HG02610 (cell line): Measurements from ENCODE around the gene INMT.
"Not testable (repeated sequence)": the region's sequence is repeated elsewhere in the genome, so short reads cannot be mapped to it uniquely, and the experiment has no call there.

ENCODE experiments used
- ATAC-seq: cut with Tn5 transposase; IDR thresholded peaks from one replicate; pipeline ENCODE4 v1.9.1; 2021; ENCODE audit warnings: mild to moderate bottlenecking, moderate library complexity; ENCODE audit not compliant: unreplicated experiment

Gene INMT

GRCh38 chr7:30751696-30752273 lies at the start of gene INMT:
TSS of gene INMT (plus strand) at chr7:30752135. CDS start at chr7:30752151, 16 bp downstream.
- no peak for ATAC-seq

DNA sequence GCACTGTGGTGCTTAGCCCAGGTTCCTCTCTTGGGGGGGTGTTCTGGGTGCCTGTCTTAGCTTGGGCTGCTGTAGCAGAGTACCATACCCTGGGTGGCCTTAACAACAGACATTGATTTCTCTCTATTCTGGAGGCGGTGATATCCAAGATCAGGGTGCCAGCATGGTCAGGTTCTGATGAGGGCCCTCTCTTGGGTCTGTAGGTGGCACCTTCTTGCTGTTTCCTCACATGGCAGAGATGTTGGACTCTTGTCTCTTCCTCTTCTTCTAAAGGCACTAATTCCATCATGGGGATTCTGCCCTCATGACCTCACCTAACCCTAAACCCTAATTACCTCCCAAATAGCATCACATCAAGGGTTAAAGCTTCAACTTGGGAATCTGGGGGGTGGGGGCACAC lies 49.7 kb upstream of the INMT start:
- no peak for ATAC-seq

DNA sequence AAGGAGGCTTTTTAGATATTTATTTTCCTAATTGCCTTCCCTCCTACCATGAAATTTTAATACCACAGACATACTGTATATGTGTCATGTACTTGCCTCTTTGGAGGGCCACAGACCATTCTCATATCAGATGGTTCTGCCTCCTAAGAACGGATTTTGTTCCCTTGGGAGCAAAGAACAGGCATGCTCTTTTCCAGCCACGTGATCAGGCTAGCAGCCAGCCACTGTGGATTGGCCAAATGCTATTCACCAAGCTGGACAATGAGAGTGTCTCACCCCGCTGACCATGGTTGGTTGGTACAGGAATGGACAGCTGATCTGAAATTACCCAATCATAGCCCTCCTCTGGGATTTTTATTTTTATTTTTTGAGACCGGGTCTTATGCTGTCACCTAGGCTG lies 48.2 kb upstream of the INMT start:
- ATAC-seq: no peak

DNA sequence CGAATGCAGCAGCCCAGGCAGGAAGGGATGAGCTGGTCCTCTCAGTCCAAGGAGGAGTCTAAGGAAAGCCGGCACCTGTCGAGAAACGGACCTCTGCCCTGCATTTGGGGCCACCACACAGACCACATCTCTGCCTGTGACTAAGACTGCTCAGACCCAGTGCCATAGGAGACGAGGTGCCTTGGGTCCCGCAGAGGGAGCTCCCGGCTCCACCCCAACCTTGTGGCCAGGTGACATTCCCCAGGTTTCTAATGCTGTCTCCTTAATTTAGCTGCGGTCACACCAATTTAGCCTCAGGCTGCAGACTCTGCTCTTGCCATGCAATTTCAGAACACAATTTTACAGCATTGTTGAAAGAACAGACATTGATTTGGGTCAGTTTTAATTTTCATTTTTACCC lies 46.9 kb upstream of the INMT start:
- no peak for ATAC-seq

- no peak for ATAC-seq
Observed at GRCh38 chr7:30705596-30705995, 46.3 kb upstream of the INMT start.

- ATAC-seq: no peak
Observed at GRCh38 chr7:30706316-30706715, 45.6 kb upstream of the INMT start.

DNA sequence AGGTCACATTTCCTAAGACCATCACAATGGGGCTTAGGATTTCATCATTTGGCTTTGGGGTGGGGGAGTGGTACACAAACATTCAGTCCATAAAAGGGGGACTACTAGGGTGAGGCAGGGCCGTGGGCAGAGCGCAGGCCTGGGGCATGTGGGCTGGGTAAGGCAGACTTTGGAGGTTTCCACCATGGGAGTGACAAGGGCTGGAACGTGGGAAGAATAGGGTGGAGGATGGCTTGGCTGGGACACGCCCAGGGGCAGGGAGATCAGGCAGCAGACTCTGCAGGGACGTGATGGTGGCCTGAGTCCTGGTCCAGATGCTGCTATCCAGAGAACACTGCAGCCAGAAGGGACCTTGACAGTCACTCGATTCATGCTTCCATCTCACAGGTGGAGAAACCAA lies 45.0 kb upstream of the INMT start:
- no peak for ATAC-seq

DNA sequence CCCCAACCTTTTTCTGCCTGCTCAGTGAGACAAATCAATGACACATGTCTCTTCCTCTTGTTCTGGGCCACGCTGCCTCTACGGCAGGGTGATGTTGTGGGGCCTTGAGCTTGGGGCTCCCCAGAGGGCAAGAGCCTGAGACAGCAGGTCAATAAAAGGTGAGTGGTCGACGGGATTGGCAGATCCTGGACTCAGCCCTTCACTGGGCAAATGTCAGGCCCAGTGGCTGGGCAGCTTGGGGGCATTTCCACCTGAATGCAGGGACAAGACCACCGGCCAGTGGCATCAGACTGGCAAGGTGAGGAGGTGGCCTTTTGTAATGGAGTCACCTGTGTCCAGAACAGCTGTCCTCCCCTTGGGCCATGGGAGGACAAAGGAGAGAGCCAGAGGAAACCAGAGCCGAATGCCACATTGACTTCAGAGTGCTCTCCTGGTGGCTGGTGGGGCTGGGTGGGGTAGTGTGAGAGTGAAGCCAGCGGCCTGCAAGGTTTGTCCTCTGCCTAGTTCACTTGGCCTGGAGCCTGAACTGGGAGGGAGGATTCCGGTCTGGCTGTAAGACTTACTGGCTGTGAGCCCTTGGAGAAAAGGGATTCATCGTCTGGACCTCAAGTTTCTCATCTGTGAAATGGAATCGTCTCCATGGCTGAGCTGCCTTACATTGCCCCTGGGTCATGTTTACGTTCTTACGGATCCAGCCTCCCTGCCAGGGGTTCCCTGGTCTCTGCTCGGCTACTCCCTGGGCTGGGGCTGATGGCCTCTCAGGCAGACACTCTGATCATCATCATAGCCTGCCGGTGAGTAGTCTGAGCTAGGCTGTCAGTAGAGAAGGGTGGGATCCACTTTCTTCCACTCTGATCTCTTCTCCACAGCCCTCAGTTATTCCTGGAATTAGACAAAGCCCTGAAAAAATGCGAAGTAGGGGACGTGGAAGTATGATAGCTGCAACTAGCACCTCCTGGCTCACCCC lies 44.3 kb upstream of the INMT start:
- ATAC-seq: no peak

- no peak for ATAC-seq
Observed at GRCh38 chr7:30708412-30708811, 43.5 kb upstream of the INMT start.

- ATAC-seq: no peak
Observed at GRCh38 chr7:30708983-30709382, 43.0 kb upstream of the INMT start.

GRCh38 chr7:30709549-30709948 lies 42.4 kb upstream of the INMT start:
- ATAC-seq: no peak

DNA sequence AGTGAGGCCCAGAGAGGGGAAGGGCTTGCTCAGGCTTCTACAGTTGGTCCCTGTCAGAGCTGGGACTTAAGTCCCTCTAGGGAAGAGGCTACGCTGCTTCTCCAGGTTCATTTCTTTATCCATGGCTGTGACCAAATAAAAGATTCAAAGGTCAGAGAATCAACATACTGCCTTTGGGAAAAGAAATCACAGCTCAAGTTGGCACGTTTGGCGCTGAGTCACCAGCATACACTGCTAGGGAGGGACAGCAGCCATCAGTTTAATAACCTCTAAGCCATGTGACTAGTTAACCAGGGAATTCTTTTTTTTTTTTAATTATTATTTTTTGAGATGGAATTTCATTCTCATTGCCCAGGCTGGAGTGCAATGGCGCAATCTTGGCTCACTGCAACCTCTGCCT lies 41.3 kb upstream of the INMT start:
- ATAC-seq: no peak

- no peak for ATAC-seq
Observed at GRCh38 chr7:30713392-30713791, 38.5 kb upstream of the INMT start.

DNA sequence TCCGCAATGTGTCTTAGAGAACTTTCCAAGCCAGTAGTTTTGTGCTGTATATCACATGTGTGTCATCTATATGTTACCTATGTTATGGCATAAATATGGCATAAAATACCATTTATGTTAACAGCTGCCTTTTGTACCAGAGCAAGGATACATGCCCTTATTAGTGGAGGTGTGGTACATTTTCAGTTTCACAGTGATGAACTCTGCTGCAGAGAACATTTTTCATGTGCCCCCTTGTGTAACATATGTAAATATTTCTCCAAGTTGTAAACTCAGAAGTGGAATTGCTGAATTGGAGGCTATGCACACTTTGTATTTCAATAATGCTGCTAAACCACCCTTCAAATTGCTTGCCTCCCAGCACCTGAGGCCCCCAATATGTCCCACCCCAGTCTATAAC lies 37.8 kb upstream of the INMT start:
- ATAC-seq: no peak

GRCh38 chr7:30717181-30717580 lies 34.8 kb upstream of the INMT start:
- no peak for ATAC-seq

DNA sequence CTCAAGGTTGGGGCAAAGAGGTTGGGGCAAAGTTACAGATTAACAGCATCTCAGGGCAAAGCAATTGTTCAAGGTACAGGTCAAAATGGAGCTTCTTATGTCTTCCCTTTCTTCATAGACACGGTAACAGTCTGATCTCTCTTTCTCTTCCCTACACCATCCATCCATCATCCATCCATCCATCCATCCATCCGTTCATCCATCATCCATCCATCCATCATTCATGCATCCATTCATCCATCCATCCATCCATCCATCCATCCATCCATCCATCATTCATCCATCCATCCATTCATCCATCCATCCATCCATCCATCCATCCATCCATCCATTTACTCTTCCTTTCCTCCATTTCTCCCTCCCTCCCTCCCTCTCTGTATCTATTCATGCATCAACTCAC lies 32.5 kb upstream of the INMT start:
- not testable (repeated sequence) for ATAC-seq

GRCh38 chr7:30721211-30721610 lies 30.7 kb upstream of the INMT start:
- no peak for ATAC-seq

- no peak for ATAC-seq
Observed at GRCh38 chr7:30722187-30722586, 29.7 kb upstream of the INMT start.

DNA sequence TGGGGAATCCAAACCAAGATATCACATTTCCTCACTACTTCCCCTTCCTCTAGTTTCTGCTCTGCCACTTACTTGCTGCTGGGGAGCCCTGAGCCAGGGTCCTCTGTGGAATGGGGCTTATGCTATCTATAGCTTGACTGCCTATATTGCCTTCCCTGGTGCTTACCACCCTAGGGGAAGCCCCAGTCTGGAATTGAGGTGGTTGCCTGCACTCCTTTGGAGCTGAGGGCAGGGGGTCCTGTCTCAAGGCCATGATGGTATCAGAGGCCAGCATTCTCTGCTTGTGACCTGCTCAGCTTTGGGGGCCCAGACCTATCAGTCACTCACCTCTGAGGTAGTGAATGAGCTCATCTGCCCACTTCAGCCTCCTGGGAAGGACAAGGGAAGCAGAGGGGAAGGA lies 29.3 kb upstream of the INMT start:
- ATAC-seq: no peak

GRCh38 chr7:30723776-30724175 lies 28.2 kb upstream of the INMT start:
- ATAC-seq: no peak

GRCh38 chr7:30726296-30727006 lies 25.5 kb upstream of the INMT start:
- ATAC-seq: no peak
